WI38 (cell line): ENCODE data around the gene SPOCK1.

Experiments
- H3K4me3 ChIP-seq: 2 replicates; pipeline ENCODE4 v1.5.1; 2011; ENCODE audit warnings: low read depth, mild to moderate bottlenecking, control low read depth, low read length
- CTCF ChIP-seq: IDR thresholded peaks from 2 replicates; pipeline ENCODE4 v1.5.1; 2012; ENCODE audit warnings: low read depth, mild to moderate bottlenecking, control low read depth, low read length

The SPOCK1 gene

GRCh38 chr5:137437774-137438173, 61.4 kb downstream of the SPOCK1 start:
- TF ChIP-seq CTCF, result no peak
- H3K4me3 ChIP-seq, result no peak overlapping the region

- TF ChIP-seq CTCF, result no peak
- H3K4me3 ChIP-seq, result no peak overlapping the region
These were observed 65.6 kb downstream of the SPOCK1 start for GRCh38 chr5:137433539-137433938.

- no peak for TF ChIP-seq CTCF
- no peak overlapping the region for H3K4me3 ChIP-seq
These were observed 66.8 kb downstream of the SPOCK1 start for GRCh38 chr5:137432376-137432775.

GRCh38 chr5:137431051-137431450, 68.1 kb downstream of the SPOCK1 start:
- no peak overlapping the region for H3K4me3 ChIP-seq
- no peak for TF ChIP-seq CTCF

GRCh38 chr5:137415231-137415681, 83.9 kb downstream of the SPOCK1 start:
- TF ChIP-seq CTCF, result no peak
- no peak overlapping the region for H3K4me3 ChIP-seq

- H3K4me3 ChIP-seq, result no peak overlapping the region
- no peak for TF ChIP-seq CTCF
These were observed 84.9 kb downstream of the SPOCK1 start for GRCh38 chr5:137414112-137414755.

- no peak for TF ChIP-seq CTCF
- H3K4me3 ChIP-seq, result no peak overlapping the region
These were observed 87.0 kb downstream of the SPOCK1 start for GRCh38 chr5:137412136-137412535.
